ENCODE data around the gene AP5S1.

- TF ChIP-seq CTCF (conservative IDR thresholded peaks at IDR 0.05 in 1 of 2, IDR thresholded peaks at IDR 0.05 in 1 of 2; ENCODE audit: extremely low read depth in 1 of 2, insufficient read depth in 1 of 2, low read depth in 1 of 2, low read length in 2 of 2) (no peak), EZH2 (IDR thresholded peaks at IDR 0.05; ENCODE audit: borderline replicate concordance, low read length) (no peak)
These were observed 20.0 kb upstream of the AP5S1 start for GRCh38 chr20:3800256-3800877.
